A673 (cell line): Measurements from ENCODE around the gene TFCP2L1. TPM values are rescaled to one million over a fixed set of nuclear protein-coding genes. Genes with fewer than 3 reads are reported as not detected.
"Not testable (repeated sequence)": the region's sequence is repeated elsewhere in the genome, so short reads cannot be mapped to it uniquely, and the experiment has no call there.

Source experiments
- BruUV-seq: library from RNA; stranded (reverse); fragments of 400-500 nt; replicated peaks from 2 replicates; lab custom pipeline; 2021; lab: Mats Ljungman, UMichigan
- CTCF ChIA-PET: fragments of 300-600 bp; sonication (Branson Sonifier 250); formaldehyde crosslinking; loops from one replicate; lab custom pipeline; 2022; ENCODE audit warnings: antibody characterized with exemption; lab: Charles Lee
- POLR2A ChIA-PET: fragments of 300-600 bp; sonication (Branson Sonifier 250); formaldehyde crosslinking; loops from one replicate; lab custom pipeline; 2022; ENCODE audit warnings: antibody characterized with exemption; ENCODE audit not compliant: low non-redundant PET; lab: Charles Lee
- DNase-seq: peaks from one replicate; pipeline ENCODE4 v3.0.0-alpha.2; 2015; ENCODE audit warnings: low spot score
- H3K27ac ChIP-seq: fragments of 200-600 bp; sonication (generic); 2 replicates; pipeline ENCODE4 v1.5.1; 2016; ENCODE audit warnings: mixed run types, low read depth, mild to moderate bottlenecking, mixed read lengths, antibody characterized with exemption, low read length; ENCODE audit not compliant: poor library complexity, severe bottlenecking
- H3K27me3 ChIP-seq: fragments of 200-600 bp; sonication (generic); replicated peaks from 2 replicates; pipeline ENCODE4 v1.6.1; 2017; ENCODE audit warnings: mixed run types, low read depth, mild to moderate bottlenecking, mixed read lengths, antibody characterized with exemption, low read length; ENCODE audit not compliant: insufficient read depth, poor library complexity
- H3K36me3 ChIP-seq: fragments of 200-600 bp; sonication (generic); 2 replicates; pipeline ENCODE4 v1.6.1; 2016; ENCODE audit warnings: mixed run types, mild to moderate bottlenecking, mixed read lengths, antibody characterized with exemption, low read length; ENCODE audit not compliant: insufficient read depth, poor library complexity, severe bottlenecking
- H3K4me1 ChIP-seq: fragments of 200-600 bp; sonication (generic); 2 replicates; pipeline ENCODE4 v1.6.1; 2017; ENCODE audit warnings: mixed run types, mild to moderate bottlenecking, mixed read lengths, antibody characterized with exemption, low read length; ENCODE audit not compliant: insufficient read depth, poor library complexity, severe bottlenecking
- H3K4me3 ChIP-seq: fragments of 200-600 bp; sonication (generic); 2 replicates; pipeline ENCODE4 v1.5.1; 2016; ENCODE audit warnings: low read depth, mixed run types, mild to moderate bottlenecking, mixed read lengths, low read length; ENCODE audit not compliant: poor library complexity, severe bottlenecking
- H3K9me3 ChIP-seq: fragments of 200-600 bp; sonication (generic); 2 replicates; pipeline ENCODE4 v1.6.1; 2016; ENCODE audit warnings: mixed run types, low read depth, mild to moderate bottlenecking, mixed read lengths, antibody characterized with exemption, low read length; ENCODE audit not compliant: poor library complexity, severe bottlenecking
- EZH2 ChIP-seq: fragments of 200-600 bp; sonication (generic); IDR thresholded peaks from 2 replicates; pipeline ENCODE4 v1.6.1; 2017; ENCODE audit warnings: borderline replicate concordance, low read depth, mild to moderate bottlenecking, mixed read lengths, antibody characterized with exemption, low read length; ENCODE audit not compliant: poor library complexity, severe bottlenecking
- intact Hi-C: fragments of 100-400 bp; cut with micrococcal nuclease; formaldehyde crosslinking; loops from one replicate; pipeline ENCODE4 v1.10.0; 2022; ENCODE audit not compliant: unreplicated experiment
- total RNA-seq: library from RNA; stranded (reverse); gene quantifications from 2 replicates; pipeline ENCODE4 v1.2.3, GENCODE V29; 2021
- TF ChIP-seq, protein P1 (sequence below): fragments of 300-800, 200-600 bp; sonication (generic); conservative IDR thresholded peaks from 2 replicates; pipeline ENCODE4 v1.5.1; 2017; ENCODE audit warnings: low read depth, mild to moderate bottlenecking, antibody characterized with exemption, low read length, moderate library complexity, mixed read lengths

TFCP2L1 gene
- total RNA-seq, 1 experiment from 2014 or later: not detected

- Histone ChIP-seq H3K27ac (no peak overlapping the region), H3K36me3 (no peaks in the 10 kb centered on the region), H3K27me3 (peaks cover 3% of the 10 kb centered on the region), H3K4me1 (no peaks in the 10 kb centered on the region), H3K4me3 (no peak overlapping the region), H3K9me3 (no peaks in the 10 kb centered on the region)
- ChIA-PET POLR2A (no interaction called here), CTCF (no interaction called here)
- no peak for DNase-seq
- no peak for TF ChIP-seq EZH2
- TF ChIP-seq, protein P1, sequence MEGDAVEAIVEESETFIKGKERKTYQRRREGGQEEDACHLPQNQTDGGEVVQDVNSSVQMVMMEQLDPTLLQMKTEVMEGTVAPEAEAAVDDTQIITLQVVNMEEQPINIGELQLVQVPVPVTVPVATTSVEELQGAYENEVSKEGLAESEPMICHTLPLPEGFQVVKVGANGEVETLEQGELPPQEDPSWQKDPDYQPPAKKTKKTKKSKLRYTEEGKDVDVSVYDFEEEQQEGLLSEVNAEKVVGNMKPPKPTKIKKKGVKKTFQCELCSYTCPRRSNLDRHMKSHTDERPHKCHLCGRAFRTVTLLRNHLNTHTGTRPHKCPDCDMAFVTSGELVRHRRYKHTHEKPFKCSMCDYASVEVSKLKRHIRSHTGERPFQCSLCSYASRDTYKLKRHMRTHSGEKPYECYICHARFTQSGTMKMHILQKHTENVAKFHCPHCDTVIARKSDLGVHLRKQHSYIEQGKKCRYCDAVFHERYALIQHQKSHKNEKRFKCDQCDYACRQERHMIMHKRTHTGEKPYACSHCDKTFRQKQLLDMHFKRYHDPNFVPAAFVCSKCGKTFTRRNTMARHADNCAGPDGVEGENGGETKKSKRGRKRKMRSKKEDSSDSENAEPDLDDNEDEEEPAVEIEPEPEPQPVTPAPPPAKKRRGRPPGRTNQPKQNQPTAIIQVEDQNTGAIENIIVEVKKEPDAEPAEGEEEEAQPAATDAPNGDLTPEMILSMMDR: no peak
- intact Hi-C loops: no loop called here
- BruUV-seq: no TSS peak
Measured at GRCh38 chr2:121316986-121317385, 32.0 kb upstream of the TFCP2L1 start.

GRCh38 chr2:121313701-121314100, 28.7 kb upstream of the TFCP2L1 start:
- CTCF ChIA-PET, BruUV-seq, POLR2A ChIA-PET: not testable (repeated sequence)

DNA sequence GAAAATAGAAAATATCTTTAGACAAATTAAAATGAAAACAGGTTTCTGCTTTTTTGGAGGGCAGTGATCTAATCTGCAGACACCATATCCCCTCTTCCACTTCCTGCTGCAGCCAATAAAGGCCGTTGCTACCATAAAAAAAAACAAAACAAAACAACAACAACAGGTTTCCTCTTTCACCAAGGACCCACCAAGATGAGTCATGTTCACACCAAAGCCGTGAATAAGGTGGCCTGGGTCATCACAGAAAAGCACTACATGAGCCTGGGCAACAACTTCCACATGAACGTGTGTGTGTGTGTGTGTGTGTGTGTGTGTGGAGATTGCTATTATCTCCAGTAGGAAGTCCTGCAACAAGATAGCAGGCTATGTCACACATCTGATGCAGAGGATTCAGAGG, 24.8 kb upstream of the TFCP2L1 start:
- ChIA-PET POLR2A (no interaction called here), CTCF (no interaction called here)
- H3K9me3 ChIP-seq: no peaks in the 10 kb centered on the region
- H3K4me1 ChIP-seq: no peaks in the 10 kb centered on the region
- no peak for DNase-seq
- H3K27me3 ChIP-seq: peaks cover 24% of the 10 kb centered on the region
- no TSS peak for BruUV-seq
- intact Hi-C loops: no loop called here
- H3K27ac ChIP-seq: no peak overlapping the region
- no peak overlapping the region for H3K4me3 ChIP-seq
- no peaks in the 10 kb centered on the region for H3K36me3 ChIP-seq
- TF ChIP-seq, protein P1: no peak
- no peak for TF ChIP-seq EZH2

More at GRCh38 chr2:121313701-121314100, 28.7 kb upstream of the TFCP2L1 start:
- H3K9me3 ChIP-seq, H3K27ac ChIP-seq, H3K4me1 ChIP-seq, intact Hi-C loops, H3K4me3 ChIP-seq, DNase-seq, H3K36me3 ChIP-seq: not testable (repeated sequence)
- peaks cover 10% of the 10 kb centered on the region for H3K27me3 ChIP-seq

DNA sequence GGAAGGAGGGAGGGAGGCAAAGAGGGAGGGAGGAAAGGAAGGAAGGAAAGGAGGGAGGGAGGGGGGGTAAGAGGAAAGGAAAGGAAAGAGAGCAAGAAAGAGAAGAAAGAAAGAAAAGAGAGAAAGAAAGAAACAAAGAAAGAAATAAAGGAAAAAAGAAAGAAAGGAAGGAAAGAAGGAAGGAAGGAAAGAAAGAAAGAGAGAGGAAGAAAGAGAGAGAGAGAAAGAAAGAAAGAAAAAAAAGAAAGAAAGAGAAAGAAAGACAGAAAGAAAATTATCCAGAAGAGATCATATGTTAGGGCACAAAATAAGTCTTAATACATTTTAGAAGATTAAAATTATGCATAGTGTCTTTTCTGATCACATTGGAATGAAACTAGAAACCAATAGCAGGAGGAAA, 24.3 kb upstream of the TFCP2L1 start:
- DNase-seq: no peak
- Histone ChIP-seq H3K4me1 (no peaks in the 10 kb centered on the region), H3K4me3 (no peak overlapping the region), H3K9me3 (no peaks in the 10 kb centered on the region), H3K36me3 (no peaks in the 10 kb centered on the region), H3K27ac (no peak overlapping the region), H3K27me3 (peaks cover 26% of the 10 kb centered on the region)
- intact Hi-C loops: no loop called here
- BruUV-seq: no TSS peak
- ChIA-PET POLR2A (no interaction called here), CTCF (no interaction called here)
- TF ChIP-seq, protein P1: no peak
- TF ChIP-seq EZH2: no peak
